ENCODE data around the gene TDRD1. TPM values are rescaled to one million over a fixed set of nuclear protein-coding genes. Genes with fewer than 3 reads are reported as not detected.

Gene TDRD1
- total and polyA plus RNA-seq, 9 of the 15 experiments (the other 6 are each of a cell fraction or from before 2014, with no cell fraction given), result not detected

GRCh38 chr10:114142018-114142417 lies 37.1 kb upstream of the TDRD1 start:
- BruUV-seq (replicated peaks), result no TSS peak
- H3K4me1 ChIP-seq (replicated peaks in 1 of 2; ENCODE audit: control insufficient read depth in 2 of 2, insufficient read depth in 2 of 2, low read length in 2 of 2), result no peaks in the 10 kb centered on the region
- H3K9ac ChIP-seq (ENCODE audit: insufficient read depth in 1 of 2, low read depth in 2 of 2, low read length in 2 of 2), result no peak overlapping the region
- ChIA-PET POLR2A (no interaction called here), CTCF (ENCODE audit: low intra/inter-chr PET ratio) (no interaction called here)
- no peak overlapping the region for H3K4me3 ChIP-seq
- H3K36me3 ChIP-seq (ENCODE audit: control insufficient read depth, insufficient read depth, low read length), result 0 out of 3 replicates have a peak, but pooled peaks cover 2% of the 10 kb centered on the region
- H3K27me3 ChIP-seq (ENCODE audit: control insufficient read depth in 2 of 2, insufficient read depth in 2 of 2, low read length in 2 of 2), result no peaks in the 10 kb centered on the region
- DNase-seq (ENCODE audit: extremely low read depth in 1 of 4, low spot score in 3 of 4) (no peak), ATAC-seq (no peak), FAIRE-seq (no peak)
- H3K79me2 ChIP-seq (ENCODE audit: control insufficient read depth, insufficient read depth, low read length), result no peaks in the 10 kb centered on the region
- TF ChIP-seq CEBPB (tag; IDR thresholded peaks at IDR 0.05) (peak; percentile 63), POLR2A (conservative IDR thresholded peaks at IDR 0.05) (no peak)
- no peaks in the 10 kb centered on the region for H4K20me1 ChIP-seq (replicated peaks; ENCODE audit: control insufficient read depth, insufficient read depth, low read length)
- no peaks in the 10 kb centered on the region for H3K9me1 ChIP-seq (ENCODE audit: control insufficient read depth, insufficient read depth, low read length)
- H3K9me3 ChIP-seq (replicated peaks; ENCODE audit: control insufficient read depth, insufficient read depth, low read depth, low read length), result no peaks in the 10 kb centered on the region
- WGBS (ENCODE audit: insufficient coverage, low coverage, missing lambda C conversion rate), result 20% methylated on average over 3 of the region's 3 CpGs
- intact Hi-C loops (cut with micrococcal nuclease) (no loop called here), in situ Hi-C loops (cut with MboI) (no loop called here)
- no peak overlapping the region for H2AFZ ChIP-seq (ENCODE audit: low read depth, low read length)
- no peak overlapping the region for H3K27ac ChIP-seq (ENCODE audit: extremely low read depth, low read depth, low read length)
- no peak overlapping the region for H3K4me2 ChIP-seq (ENCODE audit: insufficient read depth, low read length)

GRCh38 chr10:114143160-114143559 lies 36.0 kb upstream of the TDRD1 start:
- Histone ChIP-seq H4K20me1 (replicated peaks; ENCODE audit: control insufficient read depth, insufficient read depth, low read length) (no peaks in the 10 kb centered on the region), H2AFZ (ENCODE audit: low read depth, low read length) (no peak overlapping the region), H3K4me3 (no peak overlapping the region), H3K4me2 (ENCODE audit: insufficient read depth, low read length) (no peak overlapping the region), H3K36me3 (ENCODE audit: control insufficient read depth, insufficient read depth, low read length) (0 out of 3 replicates have a peak, but pooled peaks cover 2% of the 10 kb centered on the region), H3K9ac (ENCODE audit: insufficient read depth in 1 of 2, low read depth in 2 of 2, low read length in 2 of 2) (no peak overlapping the region), H3K27me3 (ENCODE audit: control insufficient read depth in 2 of 2, insufficient read depth in 2 of 2, low read length in 2 of 2) (no peaks in the 10 kb centered on the region), H3K79me2 (ENCODE audit: control insufficient read depth, insufficient read depth, low read length) (no peaks in the 10 kb centered on the region), H3K9me3 (replicated peaks; ENCODE audit: control insufficient read depth, insufficient read depth, low read depth, low read length) (no peaks in the 10 kb centered on the region), H3K9me1 (ENCODE audit: control insufficient read depth, insufficient read depth, low read length) (no peaks in the 10 kb centered on the region), H3K27ac (ENCODE audit: extremely low read depth, low read depth, low read length) (no peak overlapping the region), H3K4me1 (replicated peaks in 1 of 2; ENCODE audit: control insufficient read depth in 2 of 2, insufficient read depth in 2 of 2, low read length in 2 of 2) (no peaks in the 10 kb centered on the region)
- no TSS peak for BruUV-seq (replicated peaks)
- WGBS (ENCODE audit: insufficient coverage, low coverage, missing lambda C conversion rate), result 71% methylated on average over 1 of the region's 1 CpG
- no peak for DNase-seq (ENCODE audit: extremely low read depth in 1 of 4, low spot score in 3 of 4)
- in situ Hi-C loops (cut with MboI), result no loop called here
- intact Hi-C loops (cut with micrococcal nuclease), result no loop called here
- POLR2A ChIA-PET, result interaction anchor here (0.9 kb wide), 1 partner anchor 16 kb away, joined by 4 read pairs; no protein-coding TSS in a partner anchor
- CTCF ChIA-PET (ENCODE audit: low intra/inter-chr PET ratio), result no interaction called here
- no peak for FAIRE-seq
- ATAC-seq, result no peak
- TF ChIP-seq CC2D1A (IDR thresholded peaks at IDR 0.05) (no peak), CBFA2T2 (conservative IDR thresholded peaks at IDR 0.05) (no peak), ZNF324 (CRISPR knock-in tag; IDR thresholded peaks at IDR 0.05) (no peak), RBM15 (IDR thresholded peaks at IDR 0.05; ENCODE audit: insufficient read depth, low read length) (no peak), ELF1 (tag; IDR thresholded peaks at IDR 0.05) (no peak), CBX5 (IDR thresholded peaks at IDR 0.05; ENCODE audit: borderline replicate concordance, low read depth) (no peak)
- TF ChIP-seq, protein P1, sequence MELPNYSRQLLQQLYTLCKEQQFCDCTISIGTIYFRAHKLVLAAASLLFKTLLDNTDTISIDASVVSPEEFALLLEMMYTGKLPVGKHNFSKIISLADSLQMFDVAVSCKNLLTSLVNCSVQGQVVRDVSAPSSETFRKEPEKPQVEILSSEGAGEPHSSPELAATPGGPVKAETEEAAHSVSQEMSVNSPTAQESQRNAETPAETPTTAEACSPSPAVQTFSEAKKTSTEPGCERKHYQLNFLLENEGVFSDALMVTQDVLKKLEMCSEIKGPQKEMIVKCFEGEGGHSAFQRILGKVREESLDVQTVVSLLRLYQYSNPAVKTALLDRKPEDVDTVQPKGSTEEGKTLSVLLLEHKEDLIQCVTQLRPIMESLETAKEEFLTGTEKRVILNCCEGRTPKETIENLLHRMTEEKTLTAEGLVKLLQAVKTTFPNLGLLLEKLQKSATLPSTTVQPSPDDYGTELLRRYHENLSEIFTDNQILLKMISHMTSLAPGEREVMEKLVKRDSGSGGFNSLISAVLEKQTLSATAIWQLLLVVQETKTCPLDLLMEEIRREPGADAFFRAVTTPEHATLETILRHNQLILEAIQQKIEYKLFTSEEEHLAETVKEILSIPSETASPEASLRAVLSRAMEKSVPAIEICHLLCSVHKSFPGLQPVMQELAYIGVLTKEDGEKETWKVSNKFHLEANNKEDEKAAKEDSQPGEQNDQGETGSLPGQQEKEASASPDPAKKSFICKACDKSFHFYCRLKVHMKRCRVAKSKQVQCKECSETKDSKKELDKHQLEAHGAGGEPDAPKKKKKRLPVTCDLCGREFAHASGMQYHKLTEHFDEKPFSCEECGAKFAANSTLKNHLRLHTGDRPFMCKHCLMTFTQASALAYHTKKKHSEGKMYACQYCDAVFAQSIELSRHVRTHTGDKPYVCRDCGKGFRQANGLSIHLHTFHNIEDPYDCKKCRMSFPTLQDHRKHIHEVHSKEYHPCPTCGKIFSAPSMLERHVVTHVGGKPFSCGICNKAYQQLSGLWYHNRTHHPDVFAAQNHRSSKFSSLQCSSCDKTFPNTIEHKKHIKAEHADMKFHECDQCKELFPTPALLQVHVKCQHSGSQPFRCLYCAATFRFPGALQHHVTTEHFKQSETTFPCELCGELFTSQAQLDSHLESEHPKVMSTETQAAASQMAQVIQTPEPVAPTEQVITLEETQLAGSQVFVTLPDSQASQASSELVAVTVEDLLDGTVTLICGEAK (IDR thresholded peaks at IDR 0.05), result no peak
- TF ChIP-seq, protein P1 (CRISPR knock-in tag; IDR thresholded peaks at IDR 0.05), result no peak
